GM18861 (cell line): ENCODE measurements around the gene PTCSC3.

Experiments used
- ATAC-seq: cut with Tn5 transposase; IDR thresholded peaks from one replicate; pipeline ENCODE4 v1.9.1; 2021; ENCODE audit not compliant: unreplicated experiment

Gene PTCSC3

GRCh38 chr14:36176524-36176923 lies at the start of gene PTCSC3:
TSS of gene PTCSC3 (minus strand) at chr14:36176722.
- no peak for ATAC-seq

- ATAC-seq, result no peak
These were observed 49.6 kb upstream of the PTCSC3 start for GRCh38 chr14:36226164-36226563.

- ATAC-seq, result no peak
These were observed 47.7 kb upstream of the PTCSC3 start for GRCh38 chr14:36224176-36224575.

- no peak for ATAC-seq
These were observed 47.0 kb upstream of the PTCSC3 start for GRCh38 chr14:36223558-36223957.

- ATAC-seq, result no peak
These were observed 46.5 kb upstream of the PTCSC3 start for GRCh38 chr14:36222952-36223468.

- ATAC-seq, result no peak
These were observed 45.8 kb upstream of the PTCSC3 start for GRCh38 chr14:36222337-36222736.

- no peak for ATAC-seq
These were observed 44.6 kb upstream of the PTCSC3 start for GRCh38 chr14:36221112-36221511.

- ATAC-seq, result no peak
These were observed 41.2 kb upstream of the PTCSC3 start for GRCh38 chr14:36217732-36218131.

- no peak for ATAC-seq
These were observed 40.5 kb upstream of the PTCSC3 start for GRCh38 chr14:36217027-36217426.

- ATAC-seq, result no peak
These were observed 38.7 kb upstream of the PTCSC3 start for GRCh38 chr14:36215217-36215598.

- ATAC-seq, result no peak
These were observed 38.1 kb upstream of the PTCSC3 start for GRCh38 chr14:36214476-36215216.

GRCh38 chr14:36212987-36213386 lies 36.5 kb upstream of the PTCSC3 start:
- no peak for ATAC-seq

GRCh38 chr14:36212577-36212976 lies 36.1 kb upstream of the PTCSC3 start:
- no peak for ATAC-seq

- ATAC-seq, result no peak
These were observed 32.3 kb upstream of the PTCSC3 start for GRCh38 chr14:36208690-36209278.

- ATAC-seq, result no peak
These were observed 31.0 kb upstream of the PTCSC3 start for GRCh38 chr14:36207500-36207899.

- ATAC-seq, result no peak
These were observed 28.0 kb upstream of the PTCSC3 start for GRCh38 chr14:36204461-36205073.

GRCh38 chr14:36198378-36198777 lies 21.9 kb upstream of the PTCSC3 start:
- no peak for ATAC-seq

- ATAC-seq, result no peak
These were observed 18.1 kb upstream of the PTCSC3 start for GRCh38 chr14:36194663-36195062.

GRCh38 chr14:36192530-36192929 lies 16.0 kb upstream of the PTCSC3 start:
- ATAC-seq, result no peak

GRCh38 chr14:36183402-36183801 lies 6.9 kb upstream of the PTCSC3 start:
- ATAC-seq, result no peak

- ATAC-seq, result no peak
These were observed 4.9 kb upstream of the PTCSC3 start for GRCh38 chr14:36181417-36181816.

GRCh38 chr14:36177489-36177888 lies 967 bp upstream of the PTCSC3 start:
- no peak for ATAC-seq
